Panc1 (cell line): Measurements from ENCODE around the gene KCNC1. TPM values are rescaled to one million over a fixed set of nuclear protein-coding genes. Genes with fewer than 3 reads are reported as not detected.

ENCODE experiments used
- ATAC-seq: fragments of 200-7000 bp; cut with Tn5 transposase; 2 replicates; pipeline ENCODE4 v1.9.1; 2020; ENCODE audit warnings: mild to moderate bottlenecking, moderate library complexity
- BruUV-seq: library from RNA; stranded (reverse); fragments of 400-500 nt; replicated peaks from 2 replicates; lab custom pipeline; 2021; lab: Mats Ljungman, UMichigan
- CTCF ChIA-PET: fragments of 300-600 bp; sonication (Branson Sonifier 250); formaldehyde crosslinking; loops from one replicate; lab custom pipeline; 2022; ENCODE audit warnings: antibody characterized with exemption; lab: Charles Lee
- POLR2A ChIA-PET: fragments of 300-600 bp; sonication (Branson Sonifier 250); formaldehyde crosslinking; loops from one replicate; lab custom pipeline; 2022; ENCODE audit warnings: antibody characterized with exemption; lab: Charles Lee
- DNase-seq: peaks from one replicate; pipeline ENCODE4 v3.0.0-alpha.2; 2010; ENCODE audit warnings: low read depth, low spot score
- H3K27ac ChIP-seq: 2 replicates; pipeline ENCODE4 v1.5.1; 2011; ENCODE audit warnings: mild to moderate bottlenecking, low read length, inconsistent platforms
- H3K27me3 ChIP-seq: fragments of 200-500 bp; sonication (Bioruptor generic); 2 replicates; pipeline ENCODE4 v1.6.0; 2014; ENCODE audit warnings: low read length, inconsistent platforms; ENCODE audit not compliant: control insufficient read depth, insufficient read depth
- H3K36me3 ChIP-seq: fragments of 200-500 bp; sonication (Bioruptor generic); 2 replicates; pipeline ENCODE4 v1.5.1; 2014; ENCODE audit warnings: inconsistent platforms, mild to moderate bottlenecking, low read length, moderate library complexity; ENCODE audit not compliant: control insufficient read depth, insufficient read depth
- H3K4me1 ChIP-seq: 2 replicates; pipeline ENCODE4 v1.5.1; 2011; ENCODE audit warnings: inconsistent platforms, mild to moderate bottlenecking, low read length, moderate library complexity; ENCODE audit not compliant: control insufficient read depth, insufficient read depth
- H3K4me3 ChIP-seq, 2 experiments: 2 replicates each; pipeline ENCODE4 v1.5.1; 2011 to 2012; ENCODE audit warnings: low read depth in 2 of 2, low read length in 2 of 2, mild to moderate bottlenecking in 2 of 2, inconsistent platforms in 1 of 2, moderate library complexity in 1 of 2
- H3K9me3 ChIP-seq: fragments of 200-500 bp; sonication (Bioruptor generic); 2 replicates; pipeline ENCODE4 v1.5.1; 2014; ENCODE audit warnings: low read depth, mild to moderate bottlenecking, inconsistent platforms, low read length, moderate library complexity; ENCODE audit not compliant: control insufficient read depth, insufficient read depth
- CTCF ChIP-seq: fragments of 450-650 bp; IDR thresholded peaks from 2 replicates; pipeline ENCODE4 v1.5.1; 2017; ENCODE audit warnings: mild to moderate bottlenecking
- POLR2AphosphoS5 ChIP-seq: IDR thresholded peaks from 2 replicates; pipeline ENCODE4 v1.6.1; 2012; ENCODE audit warnings: mild to moderate bottlenecking, low read depth, low read length, moderate library complexity
- SIN3A ChIP-seq: IDR thresholded peaks from 2 replicates; pipeline ENCODE4 v1.6.1; 2012; ENCODE audit warnings: low read depth, mild to moderate bottlenecking, low read length, moderate library complexity, borderline replicate concordance; ENCODE audit not compliant: insufficient read depth
- TCF7L2 ChIP-seq: IDR thresholded peaks from 2 replicates; pipeline ENCODE4 v1.6.1; 2011; ENCODE audit warnings: mild to moderate bottlenecking, low read depth, low read length, inconsistent platforms
- in situ Hi-C: cut with HindIII; loops from 2 replicates; pipeline ENCODE4 v1.10.0; 2016; ENCODE audit warnings: low sequenced_read_pairs, low pct_unique_long_range_greater_than_20kb
- intact Hi-C: fragments of 100-400 bp; cut with micrococcal nuclease; formaldehyde crosslinking; loops from one replicate; pipeline ENCODE4 v1.10.0; 2022; ENCODE audit not compliant: unreplicated experiment
- total RNA-seq: library from RNA; stranded (reverse); gene quantifications from one replicate; pipeline ENCODE4 v1.2.1, GENCODE V29; 2021; ENCODE audit not compliant: unreplicated experiment
- TF ChIP-seq, protein P1 (sequence below), 2 experiments: IDR thresholded peaks; 2 replicates each; pipeline ENCODE4 v1.6.1; 2011 to 2012; ENCODE audit warnings: low read depth in 2 of 2, control low read depth in 1 of 2, low read length in 1 of 2, mild to moderate bottlenecking in 1 of 2, moderate library complexity in 1 of 2; ENCODE audit not compliant: insufficient read depth in 1 of 2

KCNC1 gene
- total RNA-seq, 1 experiment from 2014 or later, result 0.95 TPM

DNA sequence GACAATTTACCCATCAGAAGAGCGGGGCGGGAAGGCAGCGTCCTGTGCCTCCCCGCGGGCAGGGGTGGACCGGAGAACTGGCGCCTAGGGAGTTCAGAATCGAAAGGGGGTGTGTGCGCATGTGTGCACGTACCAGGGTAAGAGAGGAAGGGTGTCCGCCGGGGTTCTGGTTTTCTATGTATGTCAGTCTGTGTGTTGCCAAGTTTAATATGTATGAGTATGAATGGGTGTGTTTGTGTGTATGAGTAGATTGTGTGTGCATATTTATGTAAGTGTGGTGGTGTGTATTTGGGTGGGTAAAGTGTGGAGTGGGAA lies 2.0 kb downstream of the KCNC1 start:
- H3K27me3 ChIP-seq, result no peaks in the 10 kb centered on the region
- ATAC-seq (no peak), DNase-seq (no peak)
- in situ Hi-C loops, result no loop called here
- intact Hi-C loops, result no loop called here
- TF ChIP-seq CTCF, result no peak
- no peak for TF ChIP-seq SIN3A
- no peak for TF ChIP-seq POLR2AphosphoS5
- TF ChIP-seq TCF7L2, result no peak
- TF ChIP-seq, protein P1, sequence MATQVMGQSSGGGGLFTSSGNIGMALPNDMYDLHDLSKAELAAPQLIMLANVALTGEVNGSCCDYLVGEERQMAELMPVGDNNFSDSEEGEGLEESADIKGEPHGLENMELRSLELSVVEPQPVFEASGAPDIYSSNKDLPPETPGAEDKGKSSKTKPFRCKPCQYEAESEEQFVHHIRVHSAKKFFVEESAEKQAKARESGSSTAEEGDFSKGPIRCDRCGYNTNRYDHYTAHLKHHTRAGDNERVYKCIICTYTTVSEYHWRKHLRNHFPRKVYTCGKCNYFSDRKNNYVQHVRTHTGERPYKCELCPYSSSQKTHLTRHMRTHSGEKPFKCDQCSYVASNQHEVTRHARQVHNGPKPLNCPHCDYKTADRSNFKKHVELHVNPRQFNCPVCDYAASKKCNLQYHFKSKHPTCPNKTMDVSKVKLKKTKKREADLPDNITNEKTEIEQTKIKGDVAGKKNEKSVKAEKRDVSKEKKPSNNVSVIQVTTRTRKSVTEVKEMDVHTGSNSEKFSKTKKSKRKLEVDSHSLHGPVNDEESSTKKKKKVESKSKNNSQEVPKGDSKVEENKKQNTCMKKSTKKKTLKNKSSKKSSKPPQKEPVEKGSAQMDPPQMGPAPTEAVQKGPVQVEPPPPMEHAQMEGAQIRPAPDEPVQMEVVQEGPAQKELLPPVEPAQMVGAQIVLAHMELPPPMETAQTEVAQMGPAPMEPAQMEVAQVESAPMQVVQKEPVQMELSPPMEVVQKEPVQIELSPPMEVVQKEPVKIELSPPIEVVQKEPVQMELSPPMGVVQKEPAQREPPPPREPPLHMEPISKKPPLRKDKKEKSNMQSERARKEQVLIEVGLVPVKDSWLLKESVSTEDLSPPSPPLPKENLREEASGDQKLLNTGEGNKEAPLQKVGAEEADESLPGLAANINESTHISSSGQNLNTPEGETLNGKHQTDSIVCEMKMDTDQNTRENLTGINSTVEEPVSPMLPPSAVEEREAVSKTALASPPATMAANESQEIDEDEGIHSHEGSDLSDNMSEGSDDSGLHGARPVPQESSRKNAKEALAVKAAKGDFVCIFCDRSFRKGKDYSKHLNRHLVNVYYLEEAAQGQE (IDR thresholded peaks at IDR 0.05; ENCODE audit: insufficient read depth in 1 of 2, low read depth in 2 of 2, low read length in 1 of 2), result no peak
- CTCF ChIA-PET, result no interaction called here
- H3K4me1 ChIP-seq, result no peaks in the 10 kb centered on the region
- no peaks in the 10 kb centered on the region for H3K36me3 ChIP-seq
- no peaks in the 10 kb centered on the region for H3K9me3 ChIP-seq
- H3K4me3 ChIP-seq, result no peak overlapping the region
- no peak overlapping the region for H3K27ac ChIP-seq
- no TSS peak for BruUV-seq
- POLR2A ChIA-PET, result no interaction called here

- intact Hi-C loops, result no loop called here
- ChIA-PET POLR2A (no interaction called here), CTCF (interaction anchor here (0.6 kb wide), 1 partner anchor 31 kb away, joined by 5 read pairs; no protein-coding TSS in a partner anchor)
- H3K4me3 ChIP-seq, result no peak overlapping the region
- no peaks in the 10 kb centered on the region for H3K36me3 ChIP-seq
- no peaks in the 10 kb centered on the region for H3K27me3 ChIP-seq
- no peak overlapping the region for H3K27ac ChIP-seq
- H3K4me1 ChIP-seq, result no peaks in the 10 kb centered on the region
- no peak for DNase-seq
- ATAC-seq, result no peak
- in situ Hi-C loops, result no loop called here
- TF ChIP-seq SIN3A (no peak), CTCF (no peak), TCF7L2 (no peak)
- TF ChIP-seq, protein P1 (IDR thresholded peaks at IDR 0.05; ENCODE audit: insufficient read depth in 1 of 2, low read depth in 2 of 2, low read length in 1 of 2), result no peak
- no TSS peak for BruUV-seq
- no peaks in the 10 kb centered on the region for H3K9me3 ChIP-seq
Measured at GRCh38 chr11:17736930-17737817, 2.6 kb downstream of the KCNC1 start.
